NCI-H1436 treated with DMSO at 0.1 percent for 48 hours (cell line): ENCODE results near the gene BFSP2.
A peak's percentile ranks its signal among the peaks of the same experiment; 100 is the strongest.

Source experiments
- DNase-seq: peaks from one replicate; lab custom pipeline; 2025; lab: John Stamatoyannopoulos, UW

BFSP2 gene

DNA sequence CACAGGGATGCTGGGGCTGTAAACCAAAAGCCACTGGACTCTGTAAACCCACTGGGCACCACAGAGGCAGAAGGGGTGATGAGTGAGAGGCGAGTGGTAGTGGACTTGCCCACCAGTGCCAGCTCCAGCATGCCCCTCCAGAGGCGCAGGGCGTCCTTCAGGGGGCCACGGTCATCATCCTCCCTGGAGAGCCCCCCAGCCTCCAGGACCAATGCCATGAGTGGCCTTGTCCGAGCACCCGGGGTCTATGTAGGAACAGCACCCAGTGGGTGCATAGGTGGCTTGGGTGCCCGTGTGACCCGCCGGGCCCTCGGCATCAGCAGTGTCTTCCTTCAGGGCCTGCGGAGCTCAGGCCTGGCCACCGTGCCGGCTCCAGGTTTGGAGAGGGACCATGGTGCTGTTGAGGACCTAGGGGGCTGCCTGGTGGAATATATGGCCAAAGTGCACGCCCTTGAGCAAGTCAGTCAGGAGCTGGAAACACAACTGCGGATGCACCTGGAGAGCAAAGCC, at the start of gene BFSP2:
Gene BFSP2 (plus strand): TSS at position 51 of the 510 bp plus-strand sequence. CDS start 28 bp downstream, at position 79.
- DNase-seq = no peak

- DNase-seq = no peak
Observed at GRCh38 chr3:133354721-133355120, 45.1 kb upstream of the BFSP2 start.

DNA sequence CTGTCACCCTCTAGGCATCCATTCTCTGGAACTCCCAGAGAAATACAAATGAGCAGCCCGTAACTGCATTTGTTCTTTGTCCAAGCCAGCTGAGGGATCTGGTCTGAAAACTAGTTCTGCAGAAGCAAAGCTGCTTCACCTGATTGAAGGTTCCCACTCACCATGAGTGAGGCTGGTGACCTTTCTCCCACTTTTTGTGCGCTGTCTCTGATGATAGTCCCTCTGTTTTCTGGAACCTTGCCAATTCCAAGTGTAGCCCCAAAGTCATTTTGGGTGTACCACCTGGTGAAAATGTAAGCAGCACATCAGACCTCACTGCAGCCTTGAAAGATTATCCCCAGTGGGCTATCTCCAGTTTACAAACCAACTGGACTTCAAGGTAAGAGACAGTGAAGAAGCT, 39.4 kb upstream of the BFSP2 start:
- no peak for DNase-seq

DNA sequence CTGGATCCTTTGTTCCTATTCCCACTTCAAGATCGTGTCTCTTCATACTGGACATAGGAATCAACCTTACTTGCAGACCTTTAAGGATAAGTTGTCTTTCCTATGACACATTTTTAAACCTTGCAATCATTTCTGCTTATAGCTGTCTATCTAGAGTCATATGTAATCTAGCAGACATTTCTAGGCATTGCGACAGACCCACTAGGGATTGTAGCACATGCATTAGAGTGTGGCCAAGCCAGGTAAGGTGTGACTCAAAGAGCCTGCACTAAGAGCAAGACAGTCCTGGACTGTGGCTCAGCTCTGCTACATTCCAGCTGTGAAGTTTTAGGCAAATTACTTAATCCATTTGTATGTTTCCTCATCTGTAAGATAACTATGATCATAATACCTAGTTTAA, 38.8 kb upstream of the BFSP2 start:
- no peak for DNase-seq

DNA sequence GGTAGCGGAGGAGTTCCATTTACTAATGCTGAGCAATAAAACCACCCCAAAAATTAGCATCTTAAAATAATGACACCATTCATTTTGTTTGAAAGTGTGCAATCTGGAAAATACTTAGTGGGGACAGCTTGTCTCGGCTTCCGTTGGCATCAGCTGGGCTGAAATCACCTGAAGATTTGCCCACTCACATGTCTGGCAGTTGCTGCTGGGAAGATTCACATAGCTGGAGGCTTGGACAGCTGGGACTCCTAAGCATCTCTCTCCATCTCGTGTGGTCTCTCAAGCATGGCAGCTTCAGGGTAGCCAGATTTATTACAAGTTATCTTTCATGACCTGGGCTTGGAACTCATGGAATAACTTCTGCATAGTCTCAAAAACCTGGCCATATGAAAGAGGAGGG, 38.4 kb upstream of the BFSP2 start:
- no peak for DNase-seq

- no peak for DNase-seq
Observed at GRCh38 chr3:133362539-133362938, 37.3 kb upstream of the BFSP2 start.

DNA sequence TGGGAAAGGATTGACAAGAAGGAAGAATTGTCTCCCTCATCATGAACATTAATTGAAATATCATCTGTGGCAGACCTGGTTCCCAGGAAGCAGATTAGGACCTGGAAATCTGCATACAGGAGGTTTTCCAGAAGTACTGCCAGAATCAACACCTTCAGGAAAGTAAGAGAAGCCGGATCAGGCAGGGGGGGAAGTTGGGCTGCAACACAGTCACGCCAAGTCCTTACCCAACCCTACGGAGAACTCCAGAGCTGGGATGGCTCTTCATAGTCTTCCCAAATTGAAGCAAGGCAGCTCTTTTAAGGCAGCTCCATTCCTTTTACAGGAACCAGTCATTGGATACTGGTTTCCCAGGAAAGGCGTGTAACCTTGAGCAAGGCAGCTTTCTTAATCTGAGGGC, 35.2 kb upstream of the BFSP2 start:
- no peak for DNase-seq

DNA sequence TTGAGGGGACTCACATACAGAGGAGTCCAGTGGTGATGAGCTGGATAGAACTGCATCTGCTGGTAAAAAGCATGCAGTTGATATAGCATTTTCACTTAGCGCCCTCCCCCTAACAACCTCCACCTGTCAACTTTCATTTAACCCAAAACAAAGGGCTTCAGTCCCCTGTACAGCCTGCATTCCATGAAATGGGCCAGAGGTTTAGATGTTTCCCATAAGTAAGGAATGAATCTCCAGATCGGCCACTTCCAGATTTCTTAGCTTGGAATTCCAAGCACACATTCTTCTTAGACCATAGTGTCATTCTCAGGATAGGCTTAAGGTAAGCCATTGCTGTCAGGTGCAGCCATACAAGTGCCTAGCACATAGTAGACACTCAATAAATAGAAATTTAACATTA, 32.9 kb upstream of the BFSP2 start:
- DNase-seq = no peak

DNA sequence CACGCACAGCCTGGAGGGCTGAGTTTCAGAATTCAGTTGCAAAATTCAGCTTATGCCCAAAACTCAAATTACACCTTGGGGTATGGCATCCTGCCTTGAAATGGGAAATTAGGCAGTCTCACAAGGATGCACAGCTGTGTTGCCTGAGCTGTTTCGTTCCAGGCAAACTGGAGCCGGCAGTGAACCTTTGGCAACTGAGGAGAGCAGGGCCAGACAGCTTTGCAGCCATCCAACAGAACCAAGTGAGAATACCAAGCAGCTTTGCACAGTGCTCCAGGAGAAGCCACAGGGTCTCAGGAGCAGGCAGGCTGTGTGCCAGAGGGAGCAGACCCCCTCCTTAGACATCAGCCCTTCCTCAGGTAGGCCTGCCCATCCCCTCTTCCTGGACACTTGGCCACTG, 32.5 kb upstream of the BFSP2 start:
- no peak for DNase-seq

- no peak for DNase-seq
Observed at GRCh38 chr3:133367956-133368355, 31.9 kb upstream of the BFSP2 start.

- no peak for DNase-seq
Observed at GRCh38 chr3:133368371-133369067, 31.3 kb upstream of the BFSP2 start.

DNA sequence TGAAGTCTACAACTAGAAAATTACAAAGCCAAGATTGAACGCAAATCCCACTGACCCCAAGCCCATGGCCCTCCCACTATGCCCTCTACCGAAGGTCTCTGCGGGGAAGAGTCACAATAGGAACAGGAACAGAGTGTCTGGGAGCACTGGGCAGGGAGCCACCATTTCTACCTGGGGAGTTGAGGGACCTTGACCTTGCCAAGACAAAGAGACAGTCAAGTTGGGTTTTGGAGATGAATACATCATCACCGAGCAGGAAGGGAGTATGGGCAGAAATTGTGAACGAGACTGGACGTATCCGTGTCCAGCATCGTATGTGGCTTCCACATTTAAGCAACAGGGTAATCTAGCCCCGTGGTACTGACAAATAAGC, 30.8 kb upstream of the BFSP2 start:
- no peak for DNase-seq

DNA sequence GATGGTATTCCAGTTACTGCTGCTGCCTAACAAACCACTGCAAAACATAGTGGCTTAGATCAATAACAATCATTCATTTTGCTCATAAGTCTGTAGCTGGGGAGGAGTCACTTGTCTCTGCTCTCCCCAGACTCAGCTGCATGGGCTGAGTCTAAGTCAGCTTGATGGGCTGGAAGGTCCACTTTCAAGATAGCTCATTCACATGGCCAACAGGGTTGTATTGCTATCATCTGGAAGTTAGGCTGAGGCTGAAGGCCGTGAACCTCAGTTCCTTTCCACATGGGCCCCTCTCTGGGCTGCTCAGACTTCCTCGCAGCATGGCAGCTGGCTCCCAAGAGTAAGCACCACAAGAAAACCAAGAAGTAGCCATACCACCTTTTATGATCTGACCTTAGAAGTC, 28.7 kb upstream of the BFSP2 start:
- no peak for DNase-seq

DNA sequence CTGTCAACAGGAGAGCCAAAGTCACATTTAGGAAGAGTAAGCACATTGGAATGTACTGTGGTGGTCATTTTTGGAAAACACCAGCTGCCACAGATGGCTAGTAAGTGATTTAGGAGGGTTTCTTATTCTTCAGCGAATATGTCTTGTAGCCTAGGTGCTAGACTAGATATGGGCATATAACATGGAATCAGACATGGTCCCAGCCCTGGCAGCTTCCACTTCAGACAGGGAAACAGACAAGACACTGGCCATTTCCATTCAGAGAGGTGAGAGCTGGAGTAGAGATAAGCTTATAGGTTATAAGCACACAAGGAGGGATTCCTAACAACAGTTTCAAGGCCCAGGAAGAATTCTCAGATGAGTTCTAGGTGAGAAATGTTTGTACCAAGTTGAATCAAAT, 28.2 kb upstream of the BFSP2 start:
- DNase-seq = no peak

GRCh38 chr3:133374708-133375402, 25.0 kb upstream of the BFSP2 start:
- peak; percentile 79 for DNase-seq

- no peak for DNase-seq
Observed at GRCh38 chr3:133375403-133375745, 24.5 kb upstream of the BFSP2 start.

GRCh38 chr3:133376810-133377209, 23.0 kb upstream of the BFSP2 start:
- no peak for DNase-seq

GRCh38 chr3:133377396-133377795, 22.5 kb upstream of the BFSP2 start:
- peak; percentile 15 for DNase-seq

GRCh38 chr3:133379926-133380325, 19.9 kb upstream of the BFSP2 start:
- no peak for DNase-seq

DNA sequence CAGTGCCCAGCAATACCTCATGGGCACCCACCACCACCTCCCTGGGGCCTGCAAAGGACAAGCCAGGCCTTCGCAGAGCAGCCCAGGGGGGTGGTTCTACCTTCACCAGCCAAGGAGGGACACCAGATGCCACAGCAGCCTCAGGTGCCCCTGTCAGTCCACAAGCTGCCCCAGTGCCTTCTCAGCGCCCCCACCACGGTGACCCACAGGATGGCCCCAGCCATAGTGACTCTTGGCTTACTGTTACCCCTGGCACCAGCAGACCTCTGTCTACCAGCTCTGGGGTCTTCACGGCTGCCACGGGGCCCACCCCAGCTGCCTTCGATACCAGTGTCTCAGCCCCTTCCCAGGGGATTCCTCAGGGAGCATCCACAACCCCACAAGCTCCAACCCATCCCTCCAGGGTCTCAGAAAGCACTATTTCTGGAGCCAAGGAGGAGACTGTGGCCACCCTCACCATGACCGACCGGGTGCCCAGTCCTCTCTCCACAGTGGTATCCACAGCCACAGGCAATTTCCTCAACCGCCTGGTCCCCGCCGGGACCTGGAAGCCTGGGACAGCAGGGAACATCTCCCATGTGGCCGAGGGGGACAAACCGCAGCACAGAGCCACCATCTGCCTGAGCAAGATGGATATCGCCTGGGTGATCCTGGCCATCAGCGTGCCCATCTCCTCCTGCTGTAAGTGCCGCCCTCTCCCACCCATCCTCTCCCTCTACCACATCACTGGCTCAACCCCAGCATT, 19.2 kb upstream of the BFSP2 start:
- no peak for DNase-seq

DNA sequence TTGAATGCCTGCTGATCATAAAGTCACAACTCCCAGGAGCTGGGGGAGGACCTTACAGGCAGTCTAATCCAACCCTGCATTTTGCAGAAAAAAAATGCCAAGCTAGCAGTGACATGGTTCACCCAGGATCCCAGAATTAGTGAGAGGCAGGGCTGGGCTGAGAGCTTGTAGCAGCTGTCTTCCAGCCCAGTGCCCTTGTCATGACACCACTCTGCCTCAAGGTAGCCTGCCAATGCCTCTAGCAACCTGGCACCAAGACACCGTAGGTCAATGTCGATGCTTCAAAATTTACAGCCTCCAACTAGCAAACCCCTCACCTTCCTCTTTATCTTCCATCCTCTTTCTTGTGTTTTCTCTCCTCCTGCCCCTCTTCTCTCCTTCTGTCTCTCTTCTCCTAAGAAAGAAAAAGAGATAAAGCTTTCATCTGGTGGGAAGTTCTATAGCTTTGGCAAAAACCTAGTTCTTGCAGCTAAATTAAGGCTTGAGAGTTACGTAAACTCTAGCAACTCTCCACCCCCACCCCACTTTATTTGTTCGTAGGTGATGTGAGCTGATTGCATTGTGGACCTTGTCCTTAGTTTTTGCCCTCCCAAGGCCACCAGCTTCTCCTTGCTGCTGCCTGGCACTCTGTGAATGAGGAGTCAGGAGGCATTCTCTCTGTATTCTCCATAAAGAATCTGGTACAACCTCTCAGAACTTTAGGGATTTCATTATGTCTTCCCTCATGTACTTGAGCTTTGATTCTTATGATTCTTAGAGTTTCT, 18.3 kb upstream of the BFSP2 start:
- no peak for DNase-seq

GRCh38 chr3:133383175-133383574, 16.7 kb upstream of the BFSP2 start:
- DNase-seq = no peak
